ENCODE data around the gene RNF126.
"Not testable (repeated sequence)": the region's sequence is repeated elsewhere in the genome, so short reads cannot be mapped to it uniquely, and the experiment has no call there.

RNF126 gene

GRCh38 chr19:633068-633785, 29.8 kb downstream of the RNF126 start, which contains the start of gene POLRMT:
Gene POLRMT, minus strand, starts transcription at chr19:633537. Its CDS starts 25 bp downstream, at chr19:633512.
- peak within 1 kb of the TSS; percentile 84 for H3K27ac ChIP-seq
- TF ChIP-seq CTCF (conservative IDR thresholded peaks at IDR 0.05) (no peak), ZFX (IDR thresholded peaks at IDR 0.05) (peak; percentile 59; the same call in 1 of the 2 replicates)

- TF ChIP-seq CTCF (conservative IDR thresholded peaks at IDR 0.05) (no peak), ZFX (IDR thresholded peaks at IDR 0.05) (no peak)
- H3K27ac ChIP-seq: peak overlapping the region; percentile 84
Observed at GRCh38 chr19:632579-633067, 30.4 kb downstream of the RNF126 start.

- H3K27ac ChIP-seq: no peak overlapping the region
Observed at GRCh38 chr19:629961-630714, 32.9 kb downstream of the RNF126 start.

GRCh38 chr19:629515-629914, 33.5 kb downstream of the RNF126 start:
- H3K27ac ChIP-seq: not testable (repeated sequence)

More at GRCh38 chr19:629961-630714, 32.9 kb downstream of the RNF126 start:
- TF ChIP-seq ZFX (IDR thresholded peaks at IDR 0.05) (no peak), CTCF (conservative IDR thresholded peaks at IDR 0.05) (no peak)

- TF ChIP-seq ZFX (IDR thresholded peaks at IDR 0.05): no peak
- TF ChIP-seq CTCF (conservative IDR thresholded peaks at IDR 0.05): no peak; the same call in 1 of the 2 replicates
- no peak overlapping the region for H3K27ac ChIP-seq
Observed at GRCh38 chr19:628168-628567, 34.8 kb downstream of the RNF126 start.

GRCh38 chr19:626566-626965, 36.4 kb downstream of the RNF126 start:
- not testable (repeated sequence) for H3K27ac ChIP-seq

GRCh38 chr19:625257-625656, 37.8 kb downstream of the RNF126 start:
- TF ChIP-seq ZFX (IDR thresholded peaks at IDR 0.05) (no peak), CTCF (conservative IDR thresholded peaks at IDR 0.05) (no peak)
- no peak overlapping the region for H3K27ac ChIP-seq

GRCh38 chr19:624433-625109, 38.4 kb downstream of the RNF126 start:
- TF ChIP-seq ZFX (IDR thresholded peaks at IDR 0.05) (no peak), CTCF (conservative IDR thresholded peaks at IDR 0.05) (no peak)
- no peak overlapping the region for H3K27ac ChIP-seq

All from C4-2B (cell line).